Stimulated activated CD8-positive, alpha-beta memory T cell treated with anti-CD3 and anti-CD28 coated beads, Interleukin-12 subunit alpha, Interleukin-12 subunit beta, amount 100 ng/mL, for 4 hours (primary cell): ENCODE data around the gene SSR4.

Experiments used
- DNase-seq: peaks from one replicate; pipeline ENCODE4 v3.0.0-alpha.2; 2020; ENCODE audit warnings: low read depth

Gene SSR4

GRCh38 chrX:153780678-153781427, 13.6 kb upstream of the SSR4 start, which contains the start of gene SRPK3:
Gene SRPK3 (plus strand): TSS chrX:153781041. CDS start chrX:153781087, 46 bp downstream.
- DNase-seq, result no peak

GRCh38 chrX:153781428-153782047, 12.9 kb upstream of the SSR4 start:
- no peak for DNase-seq

- no peak for DNase-seq
Observed at GRCh38 chrX:153782313-153782712, 12.2 kb upstream of the SSR4 start.

GRCh38 chrX:153782871-153783270, 11.6 kb upstream of the SSR4 start:
- no peak for DNase-seq

GRCh38 chrX:153783378-153784013, 11.0 kb upstream of the SSR4 start:
- DNase-seq, result no peak

GRCh38 chrX:153784325-153784967, 10.0 kb upstream of the SSR4 start:
- no peak for DNase-seq

- DNase-seq, result no peak
Observed at GRCh38 chrX:153786669-153787068, 7.8 kb upstream of the SSR4 start.

- no peak for DNase-seq
Observed at GRCh38 chrX:153789654-153790053, 4.8 kb upstream of the SSR4 start.

GRCh38 chrX:153791104-153791852, 3.2 kb upstream of the SSR4 start:
- DNase-seq, result no peak

- no peak for DNase-seq
Observed at GRCh38 chrX:153792368-153792767, 2.1 kb upstream of the SSR4 start.

GRCh38 chrX:153793291-153793690, 1.2 kb upstream of the SSR4 start:
- DNase-seq, result no peak

GRCh38 chrX:153794897-153795816, 689 bp downstream of the SSR4 start:
- DNase-seq, result no peak

GRCh38 chrX:153797415-153798015, 3.0 kb downstream of the SSR4 start:
- DNase-seq, result no peak

- no peak for DNase-seq
Observed at GRCh38 chrX:153799326-153799725, 4.9 kb downstream of the SSR4 start.

GRCh38 chrX:153800177-153800722, 5.8 kb downstream of the SSR4 start:
- DNase-seq, result no peak

- DNase-seq, result no peak
Observed at GRCh38 chrX:153800746-153801145, 6.3 kb downstream of the SSR4 start.

GRCh38 chrX:153801669-153802068, 7.2 kb downstream of the SSR4 start:
- no peak for DNase-seq

- DNase-seq, result no peak
Observed at GRCh38 chrX:153802513-153803045, 8.1 kb downstream of the SSR4 start.

- DNase-seq, result no peak
Observed at GRCh38 chrX:153803211-153804099, 9.0 kb downstream of the SSR4 start.
